ENCODE measurements around the gene STIMATE. TPM values are rescaled to one million over a fixed set of nuclear protein-coding genes. Genes with fewer than 3 reads are reported as not detected.

The STIMATE gene
- polyA plus RNA-seq, 2 donors = 6.0 to 7.4 TPM

DNA sequence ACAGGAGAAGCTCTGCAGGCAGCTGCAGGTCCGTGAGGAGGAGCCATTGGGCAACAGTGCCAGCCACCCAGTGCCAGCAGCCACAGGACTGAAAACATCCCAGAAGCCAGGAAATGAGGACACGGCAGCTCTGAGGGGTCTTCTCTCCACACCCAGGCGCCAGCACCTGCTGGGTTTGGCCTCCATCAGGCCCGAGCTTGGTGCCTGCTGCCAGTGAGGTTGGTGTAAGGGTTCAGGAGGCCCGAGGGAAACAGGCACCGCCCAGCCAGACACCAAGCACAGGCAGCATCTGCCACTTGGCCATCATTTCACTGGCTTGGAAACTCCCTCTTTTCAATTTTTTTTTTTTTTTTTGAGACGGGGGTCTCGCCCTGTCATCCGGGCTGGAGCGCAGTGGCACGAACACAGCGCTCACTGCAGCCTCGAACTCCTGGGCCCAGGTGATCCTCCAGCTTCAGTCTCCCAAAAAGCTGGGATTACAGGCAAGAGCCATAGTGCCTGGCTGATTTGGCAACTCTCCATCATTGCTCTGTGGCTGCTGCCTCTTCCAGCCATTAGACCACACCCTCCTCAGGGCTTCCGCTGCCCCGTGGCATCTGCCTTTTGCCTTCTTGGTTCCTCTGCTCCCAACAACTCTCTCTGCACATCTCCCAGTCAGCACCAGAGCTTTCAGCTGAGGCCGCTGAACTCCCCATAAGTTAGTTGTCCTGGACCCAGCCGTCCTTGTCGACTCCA is 104.2 kb downstream of the STIMATE start:
- Histone ChIP-seq H3K4me1 (ENCODE audit: control insufficient read depth in 2 of 2, insufficient read depth in 2 of 2, low read length in 1 of 2) (peaks cover 0 to 5% of the 10 kb centered on the region in 2 donors), H3K27ac (ENCODE audit: low read depth in 2 of 2, low read length in 1 of 2) (no peak overlapping the region), H3K4me3 (ENCODE audit: low read depth in 1 of 2, low read length in 2 of 2) (no peak overlapping the region), H3K36me3 (ENCODE audit: control insufficient read depth in 2 of 2, insufficient read depth in 2 of 2, low read length in 1 of 2) (no peaks in the 10 kb centered on the region), H3K9me3 (ENCODE audit: control insufficient read depth in 2 of 2, insufficient read depth in 1 of 2, low read depth in 1 of 2, low read length in 1 of 2) (no peaks in the 10 kb centered on the region), H3K27me3 (ENCODE audit: control insufficient read depth in 1 of 2, insufficient read depth in 2 of 2, low read length in 2 of 2) (no peaks in the 10 kb centered on the region)
- 68 to 77% methylated on average over 18 of the region's 18 CpGs for WGBS, 2 donors

GRCh38 chr3:52792413-52792812 is 104.9 kb downstream of the STIMATE start:
- Histone ChIP-seq H3K4me1 (ENCODE audit: control insufficient read depth in 2 of 2, insufficient read depth in 2 of 2, low read length in 1 of 2) (peaks cover 0 to 5% of the 10 kb centered on the region in 2 donors), H3K36me3 (ENCODE audit: control insufficient read depth in 2 of 2, insufficient read depth in 2 of 2, low read length in 1 of 2) (no peaks in the 10 kb centered on the region), H3K9me3 (ENCODE audit: control insufficient read depth in 2 of 2, insufficient read depth in 1 of 2, low read depth in 1 of 2, low read length in 1 of 2) (no peaks in the 10 kb centered on the region), H3K4me3 (ENCODE audit: low read depth in 1 of 2, low read length in 2 of 2) (no peak overlapping the region), H3K27me3 (ENCODE audit: control insufficient read depth in 1 of 2, insufficient read depth in 2 of 2, low read length in 2 of 2) (no peaks in the 10 kb centered on the region), H3K27ac (ENCODE audit: low read depth in 2 of 2, low read length in 1 of 2) (no peak overlapping the region)
- WGBS, 2 donors = 84 to 88% methylated on average over 7 of the region's 7 CpGs

DNA sequence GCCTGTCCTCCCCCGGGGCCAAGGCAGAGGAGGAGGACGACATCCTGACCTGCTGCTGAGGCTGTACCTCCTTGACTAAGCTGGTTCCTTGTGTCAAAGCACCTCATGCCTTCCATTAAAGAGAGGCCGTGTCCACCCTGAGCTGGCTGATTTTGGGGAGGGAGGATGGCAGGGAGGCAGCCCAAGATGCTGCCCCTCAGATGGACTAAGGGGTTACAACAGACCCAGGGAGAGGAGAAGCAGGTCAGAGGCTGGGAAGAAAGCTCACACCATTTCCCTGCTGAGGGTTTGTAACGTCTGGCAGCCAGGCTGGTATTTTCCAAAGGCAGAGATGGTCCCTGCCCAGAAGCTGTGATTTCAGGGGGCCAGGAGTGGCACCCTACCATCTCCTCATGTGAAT is 105.4 kb downstream of the STIMATE start:
- Histone ChIP-seq H3K27me3 (ENCODE audit: control insufficient read depth in 1 of 2, insufficient read depth in 2 of 2, low read length in 2 of 2) (no peaks in the 10 kb centered on the region), H3K4me3 (ENCODE audit: low read depth in 1 of 2, low read length in 2 of 2) (no peak overlapping the region), H3K27ac (ENCODE audit: low read depth in 2 of 2, low read length in 1 of 2) (no peak overlapping the region), H3K9me3 (ENCODE audit: control insufficient read depth in 2 of 2, insufficient read depth in 1 of 2, low read depth in 1 of 2, low read length in 1 of 2) (no peaks in the 10 kb centered on the region), H3K36me3 (ENCODE audit: control insufficient read depth in 2 of 2, insufficient read depth in 2 of 2, low read length in 1 of 2) (no peaks in the 10 kb centered on the region), H3K4me1 (ENCODE audit: control insufficient read depth in 2 of 2, insufficient read depth in 2 of 2, low read length in 1 of 2) (peaks cover 0 to 5% of the 10 kb centered on the region in 2 donors)
- 80 to 85% methylated on average over 4 of the region's 4 CpGs for WGBS, 2 donors

GRCh38 chr3:52791366-52791765 is 106.0 kb downstream of the STIMATE start:
- no peaks in the 10 kb centered on the region for H3K9me3 ChIP-seq (ENCODE audit: control insufficient read depth in 2 of 2, insufficient read depth in 1 of 2, low read depth in 1 of 2, low read length in 1 of 2)
- H3K4me3 ChIP-seq (ENCODE audit: low read depth in 1 of 2, low read length in 2 of 2) = no peak overlapping the region
- no peaks in the 10 kb centered on the region for H3K36me3 ChIP-seq (ENCODE audit: control insufficient read depth in 2 of 2, insufficient read depth in 2 of 2, low read length in 1 of 2)
- 82 to 83% methylated on average over 12 of the region's 12 CpGs for WGBS, 2 donors
- H3K27me3 ChIP-seq (ENCODE audit: control insufficient read depth in 1 of 2, insufficient read depth in 2 of 2, low read length in 2 of 2) = no peaks in the 10 kb centered on the region
- peaks cover 0 to 5% of the 10 kb centered on the region in 2 donors for H3K4me1 ChIP-seq (ENCODE audit: control insufficient read depth in 2 of 2, insufficient read depth in 2 of 2, low read length in 1 of 2)
- no peak overlapping the region for H3K27ac ChIP-seq (ENCODE audit: low read depth in 2 of 2, low read length in 1 of 2)

GRCh38 chr3:52790741-52791140 is 106.6 kb downstream of the STIMATE start:
- no peaks in the 10 kb centered on the region for H3K27me3 ChIP-seq (ENCODE audit: control insufficient read depth in 1 of 2, insufficient read depth in 2 of 2, low read length in 2 of 2)
- WGBS, 2 donors = 88% methylated on average over 13 of the region's 13 CpGs
- H3K4me3 ChIP-seq (ENCODE audit: low read depth in 1 of 2, low read length in 2 of 2) = no peak overlapping the region
- no peaks in the 10 kb centered on the region for H3K36me3 ChIP-seq (ENCODE audit: control insufficient read depth in 2 of 2, insufficient read depth in 2 of 2, low read length in 1 of 2)
- H3K27ac ChIP-seq (ENCODE audit: low read depth in 2 of 2, low read length in 1 of 2) = no peak overlapping the region
- H3K9me3 ChIP-seq (ENCODE audit: control insufficient read depth in 2 of 2, insufficient read depth in 1 of 2, low read depth in 1 of 2, low read length in 1 of 2) = no peaks in the 10 kb centered on the region
- peaks cover 0 to 5% of the 10 kb centered on the region in 2 donors for H3K4me1 ChIP-seq (ENCODE audit: control insufficient read depth in 2 of 2, insufficient read depth in 2 of 2, low read length in 1 of 2)

DNA sequence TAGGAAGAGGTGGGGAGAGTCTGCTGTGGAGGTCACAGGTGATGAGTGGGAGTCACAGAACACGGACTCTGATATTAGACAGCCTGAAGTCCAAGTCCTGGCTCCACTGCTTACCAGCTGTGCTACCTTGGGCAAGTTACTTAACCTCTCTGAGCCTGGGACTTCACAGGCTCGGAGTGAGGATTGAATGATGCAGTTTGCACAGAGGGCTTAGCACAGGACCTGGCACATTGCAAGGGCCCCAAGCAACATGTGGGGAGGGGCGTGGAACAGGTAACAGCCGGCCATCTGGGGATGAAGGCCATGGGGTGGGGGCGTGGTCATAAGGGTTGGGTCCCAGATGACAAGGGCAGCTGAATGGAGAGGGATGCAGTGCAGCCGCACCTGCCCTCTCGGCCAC is 107.0 kb downstream of the STIMATE start:
- H3K9me3 ChIP-seq (ENCODE audit: control insufficient read depth in 2 of 2, insufficient read depth in 1 of 2, low read depth in 1 of 2, low read length in 1 of 2) = no peaks in the 10 kb centered on the region
- no peaks in the 10 kb centered on the region for H3K36me3 ChIP-seq (ENCODE audit: control insufficient read depth in 2 of 2, insufficient read depth in 2 of 2, low read length in 1 of 2)
- no peaks in the 10 kb centered on the region for H3K27me3 ChIP-seq (ENCODE audit: control insufficient read depth in 1 of 2, insufficient read depth in 2 of 2, low read length in 2 of 2)
- no peak overlapping the region for H3K4me3 ChIP-seq (ENCODE audit: low read depth in 1 of 2, low read length in 2 of 2)
- no peak overlapping the region for H3K27ac ChIP-seq (ENCODE audit: low read depth in 2 of 2, low read length in 1 of 2)
- peaks cover 0 to 5% of the 10 kb centered on the region in 2 donors for H3K4me1 ChIP-seq (ENCODE audit: control insufficient read depth in 2 of 2, insufficient read depth in 2 of 2, low read length in 1 of 2)
- 70 to 85% methylated on average over 7 of the region's 7 CpGs for WGBS, 2 donors

- Histone ChIP-seq H3K27me3 (ENCODE audit: control insufficient read depth in 1 of 2, insufficient read depth in 2 of 2, low read length in 2 of 2) (no peaks in the 10 kb centered on the region), H3K4me1 (ENCODE audit: control insufficient read depth in 2 of 2, insufficient read depth in 2 of 2, low read length in 1 of 2) (peaks cover 0 to 5% of the 10 kb centered on the region in 2 donors), H3K27ac (ENCODE audit: low read depth in 2 of 2, low read length in 1 of 2) (no peak overlapping the region), H3K4me3 (ENCODE audit: low read depth in 1 of 2, low read length in 2 of 2) (no peak overlapping the region), H3K9me3 (ENCODE audit: control insufficient read depth in 2 of 2, insufficient read depth in 1 of 2, low read depth in 1 of 2, low read length in 1 of 2) (no peaks in the 10 kb centered on the region), H3K36me3 (ENCODE audit: control insufficient read depth in 2 of 2, insufficient read depth in 2 of 2, low read length in 1 of 2) (no peaks in the 10 kb centered on the region)
- 66 to 84% methylated on average over 6 of the region's 6 CpGs for WGBS, 2 donors
Observed at GRCh38 chr3:52789746-52790040, 107.7 kb downstream of the STIMATE start.

DNA sequence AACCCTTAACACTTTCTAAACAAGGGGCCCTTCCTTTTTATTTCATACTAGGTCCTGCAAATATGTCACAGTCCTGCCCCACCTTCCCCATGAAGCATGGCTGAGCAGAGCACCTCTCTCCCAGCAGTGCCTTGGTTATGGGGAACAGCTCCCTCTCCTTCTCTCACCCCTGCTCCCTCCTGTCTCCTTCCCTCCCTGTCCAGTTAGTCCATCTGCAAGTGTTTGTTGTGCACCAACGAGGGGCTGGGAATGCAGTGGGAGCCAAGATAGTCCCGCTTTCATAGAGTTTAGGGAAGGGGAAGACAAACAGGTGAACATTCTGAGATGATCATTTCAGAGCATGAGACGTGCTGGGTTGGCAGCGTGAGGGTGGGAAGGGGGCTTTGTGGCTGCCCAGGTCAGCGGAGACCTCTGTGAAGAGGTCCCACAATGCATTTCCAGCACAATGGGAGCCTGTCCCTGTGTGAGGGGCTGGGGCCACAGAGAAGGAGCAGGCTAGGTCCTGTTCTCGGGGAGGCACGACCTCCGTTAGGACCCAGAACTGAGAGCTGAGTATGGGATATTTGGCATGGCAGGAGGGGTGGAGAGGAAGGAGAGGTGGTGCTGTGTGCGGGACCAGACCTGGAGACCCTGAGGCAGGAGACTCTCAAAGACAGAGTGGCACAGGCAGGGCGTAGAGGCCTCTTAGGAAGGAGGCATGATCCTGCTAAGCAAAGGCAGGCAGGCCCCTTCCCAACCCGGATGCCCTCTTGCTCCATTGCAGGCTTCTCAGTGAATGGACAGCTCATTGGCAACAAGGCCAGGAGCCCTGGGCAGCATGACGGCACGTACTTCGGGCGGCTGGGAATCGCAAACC is 108.2 kb downstream of the STIMATE start:
- H3K36me3 ChIP-seq (ENCODE audit: control insufficient read depth in 2 of 2, insufficient read depth in 2 of 2, low read length in 1 of 2) = no peaks in the 10 kb centered on the region
- H3K4me3 ChIP-seq (ENCODE audit: low read depth in 1 of 2, low read length in 2 of 2) = no peak overlapping the region
- no peaks in the 10 kb centered on the region for H3K9me3 ChIP-seq (ENCODE audit: control insufficient read depth in 2 of 2, insufficient read depth in 1 of 2, low read depth in 1 of 2, low read length in 1 of 2)
- H3K27ac ChIP-seq (ENCODE audit: low read depth in 2 of 2, low read length in 1 of 2) = no peak overlapping the region
- peaks cover 0 to 5% of the 10 kb centered on the region in 2 donors for H3K4me1 ChIP-seq (ENCODE audit: control insufficient read depth in 2 of 2, insufficient read depth in 2 of 2, low read length in 1 of 2)
- WGBS, 2 donors = 81 to 82% methylated on average over 16 of the region's 16 CpGs
- H3K27me3 ChIP-seq (ENCODE audit: control insufficient read depth in 1 of 2, insufficient read depth in 2 of 2, low read length in 2 of 2) = no peaks in the 10 kb centered on the region

DNA sequence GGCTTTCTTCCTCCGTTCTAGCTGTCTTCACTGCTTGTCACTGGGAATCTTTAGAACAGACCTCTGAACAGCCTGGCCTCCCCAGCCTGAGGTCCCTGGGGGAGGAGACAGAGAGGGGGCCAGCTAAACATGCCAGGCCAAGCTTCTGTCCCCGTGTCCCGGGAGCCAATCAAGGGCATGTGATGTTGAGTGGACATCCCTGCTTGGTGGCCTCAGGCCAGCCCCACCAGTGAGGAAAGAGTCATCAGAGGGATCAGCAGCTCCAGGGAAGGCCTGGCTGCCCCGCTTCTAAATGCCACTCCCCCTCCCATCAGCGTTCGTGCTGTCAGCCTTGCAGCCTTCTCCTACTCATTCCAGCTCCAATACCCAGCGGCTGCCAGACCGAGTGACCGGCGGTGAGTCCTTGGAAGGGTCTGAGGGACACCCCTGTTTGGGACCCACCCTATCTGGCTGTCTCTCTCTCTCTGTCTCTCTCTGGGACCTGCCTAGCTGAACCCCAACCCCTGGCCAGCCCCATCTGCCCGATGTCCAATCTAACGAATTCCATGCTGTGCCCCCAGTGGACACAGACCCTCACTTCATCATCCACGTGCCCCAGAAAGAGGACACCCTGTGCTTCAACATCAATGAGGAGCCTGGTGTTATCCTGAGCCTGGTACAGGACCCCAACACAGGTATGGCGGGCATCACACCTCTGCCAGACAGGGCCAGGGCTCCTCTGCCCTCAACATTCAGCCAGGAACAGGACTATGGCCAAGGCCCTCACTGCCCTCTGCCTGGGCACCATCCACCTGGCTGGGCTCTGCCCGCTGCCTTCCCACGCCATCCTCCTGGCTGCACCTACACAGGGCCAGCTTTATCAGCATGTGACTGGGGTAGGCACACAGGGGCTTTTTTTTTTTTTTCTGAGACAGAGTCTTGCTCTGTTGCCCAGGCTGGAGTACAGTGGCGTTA is 109.4 kb downstream of the STIMATE start:
- Histone ChIP-seq H3K4me3 (ENCODE audit: low read depth in 1 of 2, low read length in 2 of 2) (no peak overlapping the region), H3K9me3 (ENCODE audit: control insufficient read depth in 2 of 2, insufficient read depth in 1 of 2, low read depth in 1 of 2, low read length in 1 of 2) (no peaks in the 10 kb centered on the region), H3K4me1 (ENCODE audit: control insufficient read depth in 2 of 2, insufficient read depth in 2 of 2, low read length in 1 of 2) (peaks cover 0 to 5% of the 10 kb centered on the region in 2 donors), H3K27ac (ENCODE audit: low read depth in 2 of 2, low read length in 1 of 2) (no peak overlapping the region), H3K36me3 (ENCODE audit: control insufficient read depth in 2 of 2, insufficient read depth in 2 of 2, low read length in 1 of 2) (no peaks in the 10 kb centered on the region), H3K27me3 (ENCODE audit: control insufficient read depth in 1 of 2, insufficient read depth in 2 of 2, low read length in 2 of 2) (no peaks in the 10 kb centered on the region)
- 75% methylated on average over 17 of the region's 17 CpGs for WGBS, 2 donors
